Endodermal cell (in vitro differentiated cells): Measurements from ENCODE around the gene IGF2R. TPM values are rescaled to one million over a fixed set of nuclear protein-coding genes. Genes with fewer than 3 reads are reported as not detected.

ENCODE experiments used
- DNase-seq: peaks from one replicate; pipeline ENCODE4 v3.0.0-alpha.2; 2017
- H3K27ac ChIP-seq: 2 replicates; pipeline ENCODE4 v1.5.1; 2013; ENCODE audit warnings: mild to moderate bottlenecking, low read depth, low read length, moderate library complexity
- H3K27me3 ChIP-seq: 2 replicates; pipeline ENCODE4 v1.6.1; 2013; ENCODE audit warnings: mild to moderate bottlenecking, low read length, moderate library complexity; ENCODE audit not compliant: insufficient read depth, control insufficient read depth, poor library complexity, severe bottlenecking
- H3K36me3 ChIP-seq: 2 replicates; pipeline ENCODE4 v1.7.0; 2013; ENCODE audit warnings: mild to moderate bottlenecking, low read length, moderate library complexity; ENCODE audit not compliant: control insufficient read depth, insufficient read depth
- H3K4me1 ChIP-seq: one replicate; pipeline ENCODE4 v1.7.0; 2013; ENCODE audit warnings: low read length; ENCODE audit not compliant: control insufficient read depth, insufficient read depth
- H3K4me3 ChIP-seq: 2 replicates; pipeline ENCODE4 v1.5.1; 2013; ENCODE audit warnings: mild to moderate bottlenecking, low read length, moderate library complexity
- H3K9ac ChIP-seq: 2 replicates; pipeline ENCODE4 v1.6.1; 2013; ENCODE audit warnings: mild to moderate bottlenecking, low read length, moderate library complexity; ENCODE audit not compliant: poor library complexity, severe bottlenecking; ENCODE audit errors: extremely low read depth
- H3K9me3 ChIP-seq: 2 replicates; pipeline ENCODE4 v1.6.1; 2013; ENCODE audit warnings: mild to moderate bottlenecking, low read length, moderate library complexity; ENCODE audit not compliant: control insufficient read depth
- H3K27ac Mint-ChIP-seq: 2 replicates; pipeline ENCODE4 v1.8.0; 2020; ENCODE audit warnings: mixed read lengths
- H3K27me3 Mint-ChIP-seq: 2 replicates; pipeline ENCODE4 v1.8.0; 2021; ENCODE audit warnings: mild to moderate bottlenecking, mixed read lengths; ENCODE audit not compliant: insufficient read depth
- H3K36me3 Mint-ChIP-seq: 2 replicates; pipeline ENCODE4 v1.8.0; 2020; ENCODE audit warnings: low read depth, mixed read lengths
- H3K4me1 Mint-ChIP-seq: 2 replicates; pipeline ENCODE4 v1.8.0; 2020; ENCODE audit warnings: mixed read lengths
- H3K4me3 Mint-ChIP-seq: 2 replicates; pipeline ENCODE4 v1.8.0; 2020; ENCODE audit warnings: mild to moderate bottlenecking, moderate library complexity, mixed read lengths
- H3K9me3 Mint-ChIP-seq: 2 replicates; pipeline ENCODE4 v1.8.0; 2020; ENCODE audit warnings: mild to moderate bottlenecking, mixed read lengths
- CTCF ChIP-seq: fragments of 200-600 bp; sonication (generic); conservative IDR thresholded peaks from 2 replicates; pipeline ENCODE4 v1.5.0; 2021; ENCODE audit warnings: antibody characterized with exemption, mild to moderate bottlenecking
- WGBS, 2 experiments: methylation state at CpG; one replicate each; pipeline versions ENCODE4 v1.1.5 to v1.1.7; 2013; ENCODE audit warnings: missing lambda C conversion rate in 2 of 2, mixed read lengths in 1 of 2; ENCODE audit not compliant: insufficient coverage in 1 of 2, insufficient read length in 1 of 2; 5-methylcytosine and 5-hydroxymethylcytosine counted together
- total RNA-seq, 2 donors: library from RNA; stranded (reverse); fragmentation: NEBNext Ultra II Directional in 1 of 2; extraction: Animal tissue kit (Norgen Biotek cat#: 25700) in 1 of 2; gene quantifications; 2 replicates in 1 of 2; 3 replicates in 1 of 2; pipeline ENCODE4 v1.2.1, GENCODE V29; 2021

The IGF2R gene
- total RNA-seq, 2 donors from 2014 or later = 103 to 130 TPM

GRCh38 chr6:160057080-160057479, 88.2 kb downstream of the IGF2R start:
- no peaks in the 10 kb centered on the region for H3K27me3 Mint-ChIP-seq
- no peak for TF ChIP-seq CTCF
- H3K4me3 Mint-ChIP-seq = no peak overlapping the region
- no peak overlapping the region for H3K27ac Mint-ChIP-seq
- no peaks in the 10 kb centered on the region for H3K27me3 ChIP-seq
- H3K36me3 ChIP-seq = peaks cover 87% of the 10 kb centered on the region
- no peaks in the 10 kb centered on the region for H3K9me3 ChIP-seq
- no peaks in the 10 kb centered on the region for H3K4me1 Mint-ChIP-seq
- no peak overlapping the region for H3K4me3 ChIP-seq
- no peak for DNase-seq
- 94 to 96% methylated on average over 5 to 6 of the region's 6 CpGs for WGBS, 2 experiments
- H3K36me3 Mint-ChIP-seq = peaks cover 73% of the 10 kb centered on the region
- H3K27ac ChIP-seq = no peak overlapping the region
- no peak overlapping the region for H3K9ac ChIP-seq
- no peaks in the 10 kb centered on the region for H3K9me3 Mint-ChIP-seq
- no peaks in the 10 kb centered on the region for H3K4me1 ChIP-seq

- Mint-ChIP-seq H3K27me3 (no peaks in the 10 kb centered on the region), H3K9me3 (no peaks in the 10 kb centered on the region), H3K4me3 (no peak overlapping the region), H3K36me3 (peaks cover 71% of the 10 kb centered on the region), H3K4me1 (no peaks in the 10 kb centered on the region), H3K27ac (no peak overlapping the region)
- Histone ChIP-seq H3K9me3 (no peaks in the 10 kb centered on the region), H3K9ac (no peak overlapping the region), H3K27me3 (no peaks in the 10 kb centered on the region), H3K4me3 (no peak overlapping the region), H3K4me1 (no peaks in the 10 kb centered on the region), H3K36me3 (peaks cover 94% of the 10 kb centered on the region), H3K27ac (no peak overlapping the region)
- no peak for TF ChIP-seq CTCF
- WGBS, 2 experiments = 93 to 97% methylated on average over 5 of the region's 6 CpGs
- no peak for DNase-seq
Measured at GRCh38 chr6:160058603-160059215, 89.8 kb downstream of the IGF2R start.

DNA sequence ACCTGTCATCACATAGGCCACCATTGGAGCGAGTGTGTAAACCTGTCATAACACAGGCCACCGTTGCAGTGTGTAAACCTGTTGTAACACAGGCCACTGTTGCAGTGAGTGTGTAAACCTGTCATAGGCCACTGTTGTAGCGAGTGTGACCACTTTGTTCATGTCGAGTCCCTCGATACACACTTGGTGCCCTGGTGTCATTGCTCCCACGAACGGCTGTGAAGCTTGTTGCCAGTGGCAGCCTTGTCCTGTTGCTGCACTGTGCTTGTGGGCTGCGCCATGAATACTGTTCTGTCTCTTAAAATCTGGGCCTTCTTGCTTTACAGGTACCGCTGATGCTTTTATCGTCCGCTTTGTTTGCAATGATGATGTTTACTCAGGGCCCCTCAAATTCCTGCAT, 91.3 kb downstream of the IGF2R start:
- peaks cover 95% of the 10 kb centered on the region for H3K36me3 ChIP-seq
- WGBS, 2 experiments = 96 to 97% methylated on average over 11 of the region's 11 CpGs
- no peak overlapping the region for H3K4me3 Mint-ChIP-seq
- H3K36me3 Mint-ChIP-seq = peaks cover 72% of the 10 kb centered on the region
- H3K4me3 ChIP-seq = no peak overlapping the region
- H3K9me3 ChIP-seq = no peaks in the 10 kb centered on the region
- no peaks in the 10 kb centered on the region for H3K4me1 Mint-ChIP-seq
- H3K4me1 ChIP-seq = no peaks in the 10 kb centered on the region
- H3K27me3 Mint-ChIP-seq = no peaks in the 10 kb centered on the region
- no peaks in the 10 kb centered on the region for H3K9me3 Mint-ChIP-seq
- DNase-seq = no peak
- TF ChIP-seq CTCF = no peak
- no peak overlapping the region for H3K9ac ChIP-seq
- H3K27ac ChIP-seq = no peak overlapping the region
- H3K27me3 ChIP-seq = no peaks in the 10 kb centered on the region
- no peak overlapping the region for H3K27ac Mint-ChIP-seq
